DOHH2 (cell line): ENCODE results near the gene RAPGEF3.

Experiments
- H3F3A ChIP-seq: fragments of 200-600 bp; sonication (generic), shearing (Covaris generic); 2 replicates; pipeline ENCODE4 v1.6.0; 2016; ENCODE audit warnings: antibody characterized with exemption, mild to moderate bottlenecking; ENCODE audit not compliant: control insufficient read depth, insufficient read depth
- H3K27ac ChIP-seq: fragments of 200-600 bp; sonication (generic); 2 replicates; pipeline ENCODE4 v1.5.1; 2014; ENCODE audit warnings: low read depth, mild to moderate bottlenecking, low read length, moderate library complexity
- H3K27me3 ChIP-seq: fragments of 200-600 bp; sonication (generic); 2 replicates; pipeline ENCODE4 v1.6.1; 2014; ENCODE audit warnings: mild to moderate bottlenecking, low read length, mixed read lengths; ENCODE audit not compliant: control insufficient read depth
- H3K36me3 ChIP-seq: fragments of 200-600 bp; sonication (generic); 2 replicates; pipeline ENCODE4 v1.6.1; 2014; ENCODE audit warnings: mild to moderate bottlenecking, low read length, moderate library complexity, mixed read lengths; ENCODE audit not compliant: control insufficient read depth
- H3K4me1 ChIP-seq: fragments of 200-600 bp; sonication (generic); 2 replicates; pipeline ENCODE4 v1.6.1; 2014; ENCODE audit warnings: mild to moderate bottlenecking, low read length, mixed read lengths; ENCODE audit not compliant: control insufficient read depth
- H3K4me2 ChIP-seq: fragments of 200-600 bp; sonication (generic); 2 replicates; pipeline ENCODE4 v1.6.0; 2014; ENCODE audit warnings: mild to moderate bottlenecking, low read length, moderate library complexity
- H3K4me3 ChIP-seq: fragments of 200-600 bp; sonication (generic); 2 replicates; pipeline ENCODE4 v1.5.1; 2014; ENCODE audit warnings: mild to moderate bottlenecking, low read length, mixed read lengths
- H3K79me2 ChIP-seq: fragments of 200-600 bp; sonication (generic); 2 replicates; pipeline ENCODE4 v1.6.1; 2014; ENCODE audit warnings: mild to moderate bottlenecking, low read length, mixed read lengths; ENCODE audit not compliant: control insufficient read depth
- H3K9me2 ChIP-seq: fragments of 200-600 bp; sonication (generic); replicated peaks from 2 replicates; pipeline ENCODE4 v1.6.1; 2014; ENCODE audit warnings: mild to moderate bottlenecking, low read length, mixed read lengths; ENCODE audit not compliant: control insufficient read depth
- H3K9me3 ChIP-seq: fragments of 200-600 bp; sonication (generic); 2 replicates; pipeline ENCODE4 v1.6.1; 2014; ENCODE audit warnings: antibody characterized with exemption, low read length, mixed read lengths; ENCODE audit not compliant: control insufficient read depth, insufficient read depth
- H4K20me1 ChIP-seq: fragments of 200-600 bp; sonication (generic); 2 replicates; pipeline ENCODE4 v1.6.0; 2014; ENCODE audit warnings: low read depth, mild to moderate bottlenecking, antibody characterized with exemption, low read length, moderate library complexity; ENCODE audit not compliant: control insufficient read depth, insufficient read depth
- EZH2phosphoT487 ChIP-seq: fragments of 200-600 bp; sonication (generic); IDR thresholded peaks from 2 replicates; pipeline ENCODE4 v1.6.1; 2017; ENCODE audit warnings: borderline replicate concordance, mild to moderate bottlenecking, antibody characterized with exemption, low read length, moderate library complexity, mixed read lengths
- TF ChIP-seq, protein P1 (sequence below): fragments of 200-600 bp; sonication (generic); IDR thresholded peaks from one replicate; pipeline ENCODE4 v1.5.1; 2014; ENCODE audit warnings: antibody characterized with exemption, mild to moderate bottlenecking, low read depth, low read length; ENCODE audit not compliant: poor library complexity, severe bottlenecking

The RAPGEF3 gene

DNA sequence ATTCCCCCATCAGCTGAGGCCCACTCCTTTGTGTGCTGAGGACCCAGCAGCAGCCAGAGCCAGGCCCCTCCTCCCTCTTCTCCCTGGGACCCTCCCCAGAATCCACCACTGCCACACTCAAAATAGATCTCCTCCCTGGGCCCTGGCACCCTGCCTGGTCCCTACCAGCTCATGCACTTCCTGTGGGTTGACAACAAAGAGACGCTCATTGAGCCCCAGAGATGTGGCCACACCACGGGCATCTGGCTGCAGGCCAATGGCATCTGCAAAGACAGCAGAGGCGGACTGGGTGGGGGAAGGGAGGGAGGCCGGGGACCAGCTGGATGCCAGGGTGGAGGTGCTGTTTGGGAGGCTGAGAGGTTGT is 17.4 kb downstream of the RAPGEF3 start:
- peaks cover 10% of the 10 kb centered on the region for H3F3A ChIP-seq
- peak overlapping the region; percentile 29 for H3K27ac ChIP-seq
- H3K36me3 ChIP-seq, result no peaks in the 10 kb centered on the region
- TF ChIP-seq, protein P1, sequence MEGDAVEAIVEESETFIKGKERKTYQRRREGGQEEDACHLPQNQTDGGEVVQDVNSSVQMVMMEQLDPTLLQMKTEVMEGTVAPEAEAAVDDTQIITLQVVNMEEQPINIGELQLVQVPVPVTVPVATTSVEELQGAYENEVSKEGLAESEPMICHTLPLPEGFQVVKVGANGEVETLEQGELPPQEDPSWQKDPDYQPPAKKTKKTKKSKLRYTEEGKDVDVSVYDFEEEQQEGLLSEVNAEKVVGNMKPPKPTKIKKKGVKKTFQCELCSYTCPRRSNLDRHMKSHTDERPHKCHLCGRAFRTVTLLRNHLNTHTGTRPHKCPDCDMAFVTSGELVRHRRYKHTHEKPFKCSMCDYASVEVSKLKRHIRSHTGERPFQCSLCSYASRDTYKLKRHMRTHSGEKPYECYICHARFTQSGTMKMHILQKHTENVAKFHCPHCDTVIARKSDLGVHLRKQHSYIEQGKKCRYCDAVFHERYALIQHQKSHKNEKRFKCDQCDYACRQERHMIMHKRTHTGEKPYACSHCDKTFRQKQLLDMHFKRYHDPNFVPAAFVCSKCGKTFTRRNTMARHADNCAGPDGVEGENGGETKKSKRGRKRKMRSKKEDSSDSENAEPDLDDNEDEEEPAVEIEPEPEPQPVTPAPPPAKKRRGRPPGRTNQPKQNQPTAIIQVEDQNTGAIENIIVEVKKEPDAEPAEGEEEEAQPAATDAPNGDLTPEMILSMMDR, result no peak
- no peak for TF ChIP-seq EZH2phosphoT487
- H3K9me2 ChIP-seq, result no peaks in the 10 kb centered on the region
- H3K4me2 ChIP-seq, result peak overlapping the region; percentile 74
- H3K79me2 ChIP-seq, result no peaks in the 10 kb centered on the region
- H3K4me1 ChIP-seq, result peaks cover 34% of the 10 kb centered on the region
- H3K27me3 ChIP-seq, result peaks cover 18% of the 10 kb centered on the region
- H3K9me3 ChIP-seq, result no peaks in the 10 kb centered on the region
- no peaks in the 10 kb centered on the region for H4K20me1 ChIP-seq
- no peak overlapping the region; the same call in 1 of the 2 replicates for H3K4me3 ChIP-seq

DNA sequence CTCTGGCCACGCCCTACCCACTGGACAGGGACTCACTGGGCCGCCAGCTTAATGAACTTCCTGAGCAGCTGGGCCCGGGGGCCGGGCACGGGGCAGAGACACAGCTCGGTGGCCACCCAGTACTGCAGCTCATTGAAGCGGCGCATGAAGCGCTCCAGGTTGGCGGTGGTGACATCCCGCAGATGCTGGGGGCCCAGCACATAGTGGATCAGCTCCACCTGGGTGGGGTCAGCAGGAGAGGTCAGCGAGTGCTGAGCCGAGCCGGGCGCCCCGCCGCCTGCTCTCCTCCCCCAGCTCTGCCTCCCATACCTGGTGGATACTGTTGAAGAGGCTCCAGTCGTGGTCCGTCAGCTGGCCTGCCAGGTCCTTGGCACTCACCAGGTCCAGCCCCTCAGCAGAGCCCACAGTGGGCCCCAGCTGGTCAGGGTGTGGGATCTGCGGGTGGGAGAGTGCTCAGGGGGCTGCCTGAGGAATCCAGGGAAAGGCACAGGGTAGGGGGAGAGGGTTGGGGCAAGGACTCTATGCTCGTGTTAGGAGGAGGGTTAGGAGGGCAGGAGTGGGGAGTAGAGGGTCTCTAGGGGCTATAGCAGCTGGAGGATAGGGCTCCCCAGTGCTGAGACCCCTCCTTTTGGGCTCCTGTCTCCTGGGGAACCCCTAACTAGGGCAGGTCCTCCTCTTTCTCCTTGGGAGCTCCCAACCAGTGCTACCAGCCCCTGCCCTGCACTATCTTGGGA is 17.9 kb downstream of the RAPGEF3 start:
- H3K36me3 ChIP-seq, result no peaks in the 10 kb centered on the region
- no peaks in the 10 kb centered on the region for H3K79me2 ChIP-seq
- H3K4me2 ChIP-seq, result peak overlapping the region; percentile 74
- H3K27me3 ChIP-seq, result peaks cover 18% of the 10 kb centered on the region
- H3K4me1 ChIP-seq, result peaks cover 34% of the 10 kb centered on the region
- no peaks in the 10 kb centered on the region for H4K20me1 ChIP-seq
- TF ChIP-seq, protein P1, result no peak
- TF ChIP-seq EZH2phosphoT487, result no peak
- peak overlapping the region; percentile 54 for H3K27ac ChIP-seq
- H3K9me3 ChIP-seq, result no peaks in the 10 kb centered on the region
- peak overlapping the region; percentile 43 for H3K4me3 ChIP-seq
- H3K9me2 ChIP-seq, result no peaks in the 10 kb centered on the region
- H3F3A ChIP-seq, result peaks cover 10% of the 10 kb centered on the region

DNA sequence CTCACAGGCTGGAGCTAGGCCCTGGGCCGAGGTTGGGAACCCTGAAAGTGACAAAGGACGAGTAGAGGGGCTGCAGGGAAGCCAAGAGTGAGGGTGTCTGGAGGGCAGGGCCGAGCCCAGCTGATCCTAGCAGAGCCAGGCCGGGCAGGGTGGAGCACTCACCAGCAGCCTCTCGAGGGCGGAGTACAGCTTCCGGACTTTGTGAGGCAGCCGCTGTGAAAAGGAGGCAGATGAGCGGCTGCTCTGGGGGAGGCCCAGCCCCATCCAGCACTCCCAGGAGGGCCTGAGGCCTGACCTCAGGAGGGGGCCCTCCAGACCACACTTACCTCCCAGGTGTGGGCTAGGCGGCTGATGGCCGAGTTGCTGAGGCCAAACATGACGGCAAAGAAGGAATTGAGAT is 18.7 kb downstream of the RAPGEF3 start:
- no peak for TF ChIP-seq EZH2phosphoT487
- TF ChIP-seq, protein P1, result no peak
- Histone ChIP-seq H3K27ac (peak overlapping the region; percentile 54), H3F3A (peaks cover 10% of the 10 kb centered on the region), H3K4me3 (peak overlapping the region; percentile 43), H4K20me1 (no peaks in the 10 kb centered on the region), H3K9me3 (no peaks in the 10 kb centered on the region), H3K79me2 (no peaks in the 10 kb centered on the region), H3K9me2 (no peaks in the 10 kb centered on the region), H3K36me3 (no peaks in the 10 kb centered on the region), H3K27me3 (peaks cover 12% of the 10 kb centered on the region), H3K4me1 (peaks cover 34% of the 10 kb centered on the region), H3K4me2 (peak overlapping the region; percentile 74)
